HG03175 (cell line): Measurements from ENCODE around the gene MRPS18B.

Experiments
- ATAC-seq: cut with Tn5 transposase; IDR thresholded peaks from one replicate; pipeline ENCODE4 v1.9.1; 2021; ENCODE audit warnings: mild to moderate bottlenecking, moderate library complexity; ENCODE audit not compliant: unreplicated experiment

Gene MRPS18B

GRCh38 chr6:30617565-30618269, at the start of gene MRPS18B:
MRPS18B (plus strand) TSS chr6:30617840; CDS start chr6:30617866, 26 bp downstream.
- ATAC-seq = peak; percentile 76

DNA sequence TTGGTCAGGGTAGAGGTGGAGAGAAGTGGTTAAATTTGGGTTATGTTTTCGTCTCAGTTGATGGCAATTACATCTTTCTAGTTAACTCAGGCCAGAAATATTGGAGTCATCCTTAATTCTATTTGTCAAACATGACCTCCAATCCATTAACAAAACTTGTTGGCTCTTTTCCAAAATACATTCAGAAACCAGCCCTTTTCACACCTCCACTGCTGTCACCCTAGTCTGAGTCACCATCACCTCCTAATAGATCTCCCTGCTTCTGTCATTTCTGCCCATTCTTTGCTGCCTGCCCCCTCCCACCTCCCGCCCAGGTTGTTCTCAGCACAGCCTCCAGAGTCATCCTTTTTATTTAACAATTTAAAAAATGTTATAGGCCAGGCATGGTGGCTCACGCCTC, 49.4 kb upstream of the MRPS18B start:
- no peak for ATAC-seq

DNA sequence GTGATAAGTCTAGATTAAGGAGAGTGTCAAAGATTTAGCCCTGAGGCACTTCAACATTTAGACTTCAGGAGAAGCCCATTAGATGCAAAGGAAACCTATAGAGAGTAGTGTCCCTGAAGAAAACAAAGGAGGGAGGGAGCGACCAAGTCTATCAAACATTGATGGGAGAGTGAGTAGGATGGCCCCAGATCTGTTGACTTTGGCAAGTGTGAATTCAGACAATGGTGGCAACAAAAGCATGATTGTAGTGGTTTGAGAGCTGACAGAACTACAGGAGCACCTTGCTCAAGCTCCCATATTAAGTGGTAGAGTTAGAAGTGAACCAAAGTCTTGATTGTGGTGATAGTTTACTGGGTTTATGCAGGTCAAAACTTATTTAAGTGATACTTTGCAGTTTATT, 47.4 kb upstream of the MRPS18B start:
- no peak for ATAC-seq

DNA sequence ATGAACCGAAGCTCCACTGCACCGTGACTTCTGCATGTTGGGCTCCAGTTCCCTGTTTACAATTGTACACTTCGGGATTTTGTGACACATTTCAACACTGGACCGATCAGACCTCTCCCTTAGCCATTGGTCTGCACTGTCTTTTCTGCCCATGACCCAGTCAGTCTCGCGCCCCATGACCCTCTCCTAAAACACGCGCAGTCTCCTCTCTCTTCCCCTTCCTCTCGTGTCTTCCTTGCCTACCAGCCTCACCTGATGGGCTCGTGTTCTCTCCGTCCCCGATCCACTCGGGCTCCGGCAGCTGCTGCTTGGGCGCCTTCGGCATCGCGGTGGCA, 46.9 kb upstream of the MRPS18B start:
- ATAC-seq = peak; percentile 17

GRCh38 chr6:30571075-30571761, 46.4 kb upstream of the MRPS18B start, which contains the start of gene ABCF1:
ABCF1 (plus strand) TSS chr6:30571442; CDS start chr6:30571488, 46 bp downstream.
- ATAC-seq = peak; percentile 97

DNA sequence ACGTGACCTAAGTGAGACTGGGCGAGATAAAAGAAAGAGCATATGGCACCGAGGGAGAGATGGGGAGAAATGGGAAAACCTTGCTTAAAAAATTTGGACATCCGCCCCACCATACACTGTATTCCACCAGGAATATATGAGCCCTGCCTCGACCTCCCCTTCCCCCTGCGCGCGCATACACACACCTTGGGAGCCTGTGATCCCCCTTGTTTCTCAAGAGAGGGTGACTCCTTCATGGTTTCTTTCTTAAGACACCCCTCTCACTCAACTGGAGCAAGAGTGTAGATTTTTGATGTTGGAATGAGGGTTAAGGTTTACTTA, 45.9 kb upstream of the MRPS18B start:
- no peak for ATAC-seq

GRCh38 chr6:30572148-30572547, 45.5 kb upstream of the MRPS18B start:
- no peak for ATAC-seq

GRCh38 chr6:30573113-30573512, 44.5 kb upstream of the MRPS18B start:
- ATAC-seq = no peak

DNA sequence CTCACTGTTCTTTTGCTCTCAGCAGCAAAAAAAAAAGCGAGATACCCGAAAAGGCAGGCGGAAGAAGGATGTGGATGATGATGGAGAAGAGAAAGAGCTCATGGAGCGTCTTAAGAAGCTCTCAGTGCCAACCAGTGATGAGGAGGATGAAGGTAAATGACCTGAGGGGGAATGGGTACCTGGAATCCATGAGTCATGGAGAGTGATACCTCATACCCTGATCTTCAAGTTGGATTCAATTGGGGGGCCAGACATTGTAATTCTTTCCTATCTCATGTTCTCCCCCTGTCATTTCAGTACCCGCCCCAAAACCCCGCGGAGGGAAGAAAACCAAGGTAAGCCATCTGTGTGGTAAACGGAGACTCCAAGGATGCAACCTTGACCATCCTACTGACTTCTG, 39.6 kb upstream of the MRPS18B start:
- ATAC-seq = no peak

DNA sequence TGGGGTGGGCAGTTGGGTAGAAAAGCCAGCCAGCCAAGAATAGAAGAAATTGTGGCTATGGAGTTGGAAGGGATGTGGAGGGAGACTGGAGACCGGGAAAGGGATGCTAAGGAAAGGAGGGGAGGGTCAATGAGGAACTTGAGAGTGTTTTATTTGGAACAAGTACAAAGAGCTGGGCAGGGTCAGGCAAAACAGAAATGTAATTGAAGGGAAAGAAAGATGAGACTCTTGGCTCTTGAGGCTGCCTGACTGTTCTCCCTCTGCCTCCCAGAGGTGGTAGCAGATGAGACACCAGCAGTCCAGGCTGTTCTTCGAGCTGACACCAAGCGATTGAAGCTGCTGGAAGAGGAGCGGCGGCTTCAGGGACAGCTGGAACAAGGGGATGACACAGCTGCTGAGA, 33.7 kb upstream of the MRPS18B start:
- no peak for ATAC-seq

DNA sequence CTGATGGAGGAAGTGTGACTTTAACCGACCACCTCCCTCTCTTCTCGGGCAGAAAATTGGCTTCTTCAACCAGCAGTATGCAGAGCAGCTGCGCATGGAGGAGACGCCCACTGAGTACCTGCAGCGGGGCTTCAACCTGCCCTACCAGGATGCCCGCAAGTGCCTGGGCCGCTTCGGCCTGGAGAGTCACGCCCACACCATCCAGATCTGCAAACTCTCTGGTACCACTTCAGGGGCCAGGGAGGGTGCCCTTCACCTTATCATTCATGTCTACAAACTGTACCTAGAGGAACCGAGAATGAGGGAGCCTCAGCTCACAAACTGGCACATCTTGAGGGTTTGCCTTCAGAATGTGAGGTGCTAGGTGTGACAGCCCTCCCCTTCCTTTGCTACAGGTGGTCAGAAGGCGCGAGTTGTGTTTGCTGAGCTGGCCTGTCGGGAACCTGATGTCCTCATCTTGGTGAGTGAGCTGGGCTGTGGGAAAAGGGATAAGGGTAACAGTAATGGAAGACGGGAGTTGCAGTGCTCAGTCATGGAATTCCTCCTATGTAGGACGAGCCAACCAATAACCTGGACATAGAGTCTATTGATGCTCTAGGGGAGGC, 27.8 kb upstream of the MRPS18B start:
- no peak for ATAC-seq

DNA sequence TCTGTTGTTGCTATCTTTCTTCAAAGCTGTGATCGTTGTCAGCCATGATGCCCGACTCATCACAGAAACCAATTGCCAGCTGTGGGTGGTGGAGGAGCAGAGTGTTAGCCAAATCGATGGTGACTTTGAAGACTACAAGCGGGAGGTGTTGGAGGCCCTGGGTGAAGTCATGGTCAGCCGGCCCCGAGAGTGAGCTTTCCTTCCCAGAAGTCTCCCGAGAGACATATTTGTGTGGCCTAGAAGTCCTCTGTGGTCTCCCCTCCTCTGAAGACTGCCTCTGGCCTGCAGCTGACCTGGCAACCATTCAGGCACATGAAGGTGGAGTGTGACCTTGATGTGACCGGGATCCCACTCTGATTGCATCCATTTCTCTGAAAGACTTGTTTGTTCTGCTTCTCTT, 27.1 kb upstream of the MRPS18B start:
- ATAC-seq = no peak

- ATAC-seq = no peak
Measured at GRCh38 chr6:30591008-30591407, 26.6 kb upstream of the MRPS18B start.

DNA sequence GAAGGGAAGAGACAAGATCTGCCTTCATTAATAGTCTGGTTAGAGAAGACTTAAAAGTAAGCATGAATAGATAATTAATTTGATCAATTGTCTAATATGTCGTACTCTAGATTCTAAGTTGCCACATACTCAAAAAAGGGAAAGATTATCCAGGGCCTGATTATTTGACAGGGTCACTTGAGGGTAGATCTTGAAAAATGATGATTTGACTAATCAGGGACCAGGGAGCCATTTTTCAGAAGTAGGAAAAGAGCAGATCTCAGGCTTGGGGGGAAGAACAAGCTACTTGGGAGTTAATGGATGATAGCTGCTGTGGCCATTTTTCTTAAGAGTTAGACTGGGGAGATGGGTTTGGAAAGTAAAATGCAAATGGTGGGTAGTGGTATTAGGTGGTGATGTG, 25.4 kb upstream of the MRPS18B start:
- no peak for ATAC-seq

DNA sequence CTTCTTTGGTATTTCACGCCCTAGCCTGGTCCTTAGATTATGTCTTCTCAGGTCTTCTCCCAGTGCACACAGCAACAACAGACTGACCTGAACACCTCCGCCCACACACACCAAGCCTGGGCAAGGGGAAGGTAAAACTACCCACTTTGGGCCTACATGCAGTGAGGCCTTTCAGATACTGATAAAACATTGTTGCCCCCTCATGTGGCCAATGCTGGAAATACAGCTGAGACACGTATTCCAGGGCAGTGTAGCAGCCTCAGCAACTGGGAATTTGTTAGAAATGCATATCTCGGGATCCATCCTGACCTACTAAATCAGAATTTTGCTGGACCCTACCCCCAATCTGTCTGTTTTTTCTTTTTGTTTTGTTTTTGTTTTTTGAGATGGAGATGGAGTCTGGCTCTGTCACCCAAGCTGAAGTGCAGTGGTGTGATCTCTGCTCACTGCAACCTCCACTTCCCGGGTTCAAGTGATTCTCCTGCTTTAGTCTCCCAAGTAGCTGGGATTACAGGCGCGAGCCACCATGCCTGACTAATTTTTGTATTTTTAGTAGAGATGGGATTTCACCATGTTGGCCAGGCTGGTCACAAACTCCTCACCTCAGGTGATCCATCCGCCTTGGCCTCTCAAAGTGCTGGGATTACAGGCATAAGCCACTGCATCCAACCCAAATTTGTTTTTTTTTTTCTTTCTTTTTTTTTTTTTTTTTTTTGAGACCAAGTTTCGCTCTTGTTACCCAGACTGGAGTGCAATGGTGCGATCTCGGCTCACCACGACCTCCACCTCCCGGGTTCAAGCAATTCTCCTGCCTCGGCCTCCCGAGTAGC, 20.1 kb upstream of the MRPS18B start:
- ATAC-seq = peak; percentile 61

GRCh38 chr6:30598912-30599624, 18.6 kb upstream of the MRPS18B start:
- ATAC-seq = no peak

DNA sequence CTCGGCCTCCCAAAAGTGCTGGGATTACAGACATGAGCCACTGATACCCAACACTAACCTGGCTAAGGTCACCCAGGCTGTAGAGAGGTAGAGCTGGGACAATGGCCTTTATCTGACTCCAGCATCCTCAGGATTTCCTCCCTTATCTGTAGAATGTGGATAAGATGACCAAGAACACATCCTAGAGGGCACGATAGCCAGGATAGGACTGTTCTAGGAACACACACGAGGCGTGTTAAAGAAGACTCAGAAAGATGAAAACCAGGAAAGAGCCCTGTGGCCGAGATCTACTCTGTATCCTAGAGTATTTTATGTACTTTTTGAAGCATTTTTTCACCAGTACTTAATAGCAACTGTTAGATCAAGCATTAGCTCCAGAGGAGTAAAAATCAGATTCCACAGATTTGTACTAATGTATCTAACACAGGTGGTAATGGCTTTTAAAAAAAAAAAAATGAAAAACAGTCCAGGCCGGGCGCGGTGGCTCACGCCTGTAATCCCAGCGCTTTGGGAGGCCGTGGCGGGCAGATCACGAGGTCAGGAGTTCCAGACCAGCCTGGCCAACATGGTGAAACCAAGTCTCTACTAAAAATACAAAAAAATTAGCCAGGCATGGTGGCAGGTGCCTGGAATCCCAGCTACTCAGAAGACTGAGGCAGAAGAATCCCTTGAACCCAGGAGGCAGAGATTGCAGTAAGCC, 17.9 kb upstream of the MRPS18B start:
- no peak for ATAC-seq

DNA sequence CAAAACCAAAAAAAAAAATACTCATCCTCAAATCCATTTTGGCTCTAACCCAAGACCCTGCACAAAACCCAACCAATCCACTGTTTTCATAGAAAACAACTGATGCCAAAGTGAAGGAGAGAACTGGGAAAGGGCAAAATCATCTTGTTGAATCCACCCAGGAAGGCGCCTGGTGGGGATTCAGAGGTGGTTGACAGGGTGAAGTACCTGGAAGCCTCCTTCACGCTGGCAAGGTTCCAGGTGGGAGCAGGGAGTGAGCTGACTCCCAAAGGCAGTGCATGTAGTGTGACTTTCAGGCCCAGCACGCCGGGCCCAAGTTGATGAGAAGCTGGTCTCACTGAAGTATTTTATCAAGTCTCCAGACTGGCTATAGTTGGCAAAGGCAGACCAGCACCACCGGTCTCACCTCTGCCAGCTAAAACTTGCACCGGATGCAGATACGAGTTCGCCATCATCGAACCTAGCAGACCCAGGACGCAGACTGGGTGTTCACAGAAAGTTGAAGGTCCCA, 17.1 kb upstream of the MRPS18B start:
- no peak for ATAC-seq

DNA sequence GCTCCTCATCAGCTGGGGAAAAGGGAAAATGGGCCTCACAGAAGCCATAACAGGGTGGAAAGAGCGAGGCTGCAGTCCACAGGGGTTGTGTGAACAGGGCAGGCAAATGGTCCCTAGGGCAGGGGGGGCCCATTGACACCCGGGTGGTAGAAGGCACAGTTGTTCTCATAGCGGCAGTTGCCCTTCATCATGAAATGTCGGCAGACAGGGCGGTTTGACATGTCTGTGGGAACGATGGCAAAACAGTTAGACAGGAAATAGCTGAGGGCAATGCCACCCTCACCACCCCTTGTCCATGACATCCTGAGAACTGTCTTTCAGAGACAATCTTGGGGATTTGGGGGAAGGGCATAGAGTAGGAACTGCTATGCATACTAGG, 16.2 kb upstream of the MRPS18B start:
- no peak for ATAC-seq
